Measurements from ENCODE around the gene CELF1.

The CELF1 gene

GRCh38 chr11:47442514-47442913 is 110.4 kb downstream of the CELF1 start:
- DNase-seq, result no peak

- no peak for DNase-seq
These were observed 111.5 kb downstream of the CELF1 start for GRCh38 chr11:47441421-47441820.

- DNase-seq, result no peak
These were observed 112.9 kb downstream of the CELF1 start for GRCh38 chr11:47440054-47440476.

- no peak for DNase-seq
These were observed 114.2 kb downstream of the CELF1 start for GRCh38 chr11:47438721-47439120.

GRCh38 chr11:47437746-47438418 is 115.0 kb downstream of the CELF1 start:
- DNase-seq, result no peak

GRCh38 chr11:47437218-47437745 is 115.7 kb downstream of the CELF1 start:
- DNase-seq, result no peak

GRCh38 chr11:47436726-47437125 is 116.2 kb downstream of the CELF1 start:
- no peak for DNase-seq

- DNase-seq, result no peak
These were observed 117.2 kb downstream of the CELF1 start for GRCh38 chr11:47435687-47436086.

- DNase-seq, result no peak
These were observed 118.7 kb downstream of the CELF1 start for GRCh38 chr11:47434011-47434786.

- no peak for DNase-seq
These were observed 119.8 kb downstream of the CELF1 start for GRCh38 chr11:47433157-47433556.

- no peak for DNase-seq
These were observed 121.4 kb downstream of the CELF1 start for GRCh38 chr11:47431356-47432083.

- DNase-seq, result no peak
These were observed 122.4 kb downstream of the CELF1 start for GRCh38 chr11:47430524-47430923.

GRCh38 chr11:47426062-47426956 is 126.6 kb downstream of the CELF1 start, which contains the start of gene PSMC3:
TSS of gene PSMC3 (minus strand) at chr11:47426439. CDS start at chr11:47426279, 160 bp downstream.
- DNase-seq, result peak; percentile 88

- DNase-seq, result no peak
These were observed 127.3 kb downstream of the CELF1 start for GRCh38 chr11:47425611-47426010.

- DNase-seq, result no peak
These were observed 134.3 kb downstream of the CELF1 start for GRCh38 chr11:47418454-47419259.

- DNase-seq, result no peak
These were observed 135.2 kb downstream of the CELF1 start for GRCh38 chr11:47417712-47418111.

GRCh38 chr11:47415949-47416472 is 136.9 kb downstream of the CELF1 start:
- DNase-seq, result peak; percentile 80
